D721Med (cell line): ENCODE measurements around the gene PCSK9.

Experiments used
- DNase-seq: peaks from one replicate; pipeline ENCODE4 v3.0.0; 2011; ENCODE audit warnings: low spot score; ENCODE audit not compliant: insufficient read length
- FAIRE-seq: peaks from 2 replicates; lab custom pipeline; 2011; peaks lifted over from hg19 to GRCh38; lab: Jason Lieb, UNC
- TF ChIP-seq, protein P1 (sequence below): IDR thresholded peaks from 2 replicates; pipeline ENCODE4 v1.5.1; 2012; ENCODE audit warnings: mild to moderate bottlenecking, control low read depth; ENCODE audit not compliant: insufficient read depth; ENCODE audit errors: missing control alignments

PCSK9 gene

DNA sequence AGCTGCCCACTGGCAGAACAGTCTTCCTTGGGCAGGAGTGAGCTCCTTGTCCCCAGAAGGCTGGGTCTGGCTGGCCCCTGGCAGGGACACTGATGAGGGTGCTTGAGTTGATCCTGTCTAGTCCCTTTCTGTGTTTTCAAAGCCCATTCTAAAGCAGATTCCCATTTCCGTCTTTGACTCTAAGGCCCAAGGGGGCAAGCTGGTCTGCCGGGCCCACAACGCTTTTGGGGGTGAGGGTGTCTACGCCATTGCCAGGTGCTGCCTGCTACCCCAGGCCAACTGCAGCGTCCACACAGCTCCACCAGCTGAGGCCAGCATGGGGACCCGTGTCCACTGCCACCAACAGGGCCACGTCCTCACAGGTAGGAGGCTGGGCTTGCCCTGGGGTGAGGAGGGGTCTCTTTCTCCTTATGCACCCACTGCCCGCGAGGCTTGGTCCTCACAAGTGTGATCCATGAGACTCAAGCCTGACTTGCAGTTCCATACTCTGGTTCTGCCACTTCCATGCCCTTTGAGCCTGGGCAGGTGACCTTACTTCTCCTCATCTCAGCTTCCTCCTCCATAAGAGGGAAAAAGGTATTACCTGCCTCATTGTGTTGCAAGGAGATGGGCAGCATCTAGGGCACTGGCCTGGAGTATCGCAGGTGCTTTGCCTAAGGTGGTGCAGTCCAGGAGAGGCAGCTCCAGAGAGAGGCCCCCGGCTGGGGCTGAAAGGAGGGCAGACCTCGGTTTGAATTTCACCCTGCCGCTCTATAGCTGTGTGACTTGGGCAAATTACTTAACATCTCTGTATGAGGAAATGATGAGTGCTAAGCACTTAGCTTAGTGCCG, 20.2 kb downstream of the PCSK9 start:
- FAIRE-seq (no peak), DNase-seq (no peak)
- TF ChIP-seq, protein P1, sequence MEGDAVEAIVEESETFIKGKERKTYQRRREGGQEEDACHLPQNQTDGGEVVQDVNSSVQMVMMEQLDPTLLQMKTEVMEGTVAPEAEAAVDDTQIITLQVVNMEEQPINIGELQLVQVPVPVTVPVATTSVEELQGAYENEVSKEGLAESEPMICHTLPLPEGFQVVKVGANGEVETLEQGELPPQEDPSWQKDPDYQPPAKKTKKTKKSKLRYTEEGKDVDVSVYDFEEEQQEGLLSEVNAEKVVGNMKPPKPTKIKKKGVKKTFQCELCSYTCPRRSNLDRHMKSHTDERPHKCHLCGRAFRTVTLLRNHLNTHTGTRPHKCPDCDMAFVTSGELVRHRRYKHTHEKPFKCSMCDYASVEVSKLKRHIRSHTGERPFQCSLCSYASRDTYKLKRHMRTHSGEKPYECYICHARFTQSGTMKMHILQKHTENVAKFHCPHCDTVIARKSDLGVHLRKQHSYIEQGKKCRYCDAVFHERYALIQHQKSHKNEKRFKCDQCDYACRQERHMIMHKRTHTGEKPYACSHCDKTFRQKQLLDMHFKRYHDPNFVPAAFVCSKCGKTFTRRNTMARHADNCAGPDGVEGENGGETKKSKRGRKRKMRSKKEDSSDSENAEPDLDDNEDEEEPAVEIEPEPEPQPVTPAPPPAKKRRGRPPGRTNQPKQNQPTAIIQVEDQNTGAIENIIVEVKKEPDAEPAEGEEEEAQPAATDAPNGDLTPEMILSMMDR, result no peak

GRCh38 chr1:55060133-55060999, 21.0 kb downstream of the PCSK9 start:
- FAIRE-seq (no peak), DNase-seq (no peak)
- TF ChIP-seq, protein P1, result no peak

- DNase-seq (no peak), FAIRE-seq (no peak)
- TF ChIP-seq, protein P1, result no peak
Measured at GRCh38 chr1:55061000-55061705, 21.8 kb downstream of the PCSK9 start.

DNA sequence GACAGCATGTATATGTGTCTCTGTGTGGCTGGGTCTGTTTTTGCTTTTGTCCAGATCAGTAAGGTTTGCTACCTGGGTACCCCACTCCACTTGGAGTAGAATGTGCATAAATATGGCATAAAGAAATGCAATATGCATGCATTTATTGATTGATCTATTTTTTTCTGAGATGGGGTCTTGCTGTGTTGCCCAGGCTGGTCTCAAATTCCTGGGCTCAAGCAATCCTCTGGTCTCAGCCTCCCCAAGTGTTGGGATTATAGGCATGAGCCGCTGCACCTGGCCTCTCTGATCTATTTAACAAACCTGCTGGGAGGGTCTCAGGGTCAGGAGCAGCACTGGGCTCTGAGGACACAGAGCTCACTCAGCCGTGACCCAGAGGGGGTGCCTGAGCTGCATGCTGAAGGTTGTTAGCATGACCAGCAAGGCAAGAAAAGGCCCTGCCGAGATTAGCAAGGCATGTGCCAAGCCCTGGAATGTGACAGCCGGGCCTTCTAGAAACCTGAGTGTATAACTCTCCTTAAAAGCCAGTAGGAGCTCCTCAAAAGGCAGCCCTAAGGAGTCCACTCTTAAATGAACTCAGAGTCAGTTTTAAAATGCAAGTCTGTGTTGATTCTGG, 22.5 kb downstream of the PCSK9 start:
- TF ChIP-seq, protein P1, result no peak
- FAIRE-seq (no peak), DNase-seq (no peak)

GRCh38 chr1:55062801-55063576, 23.6 kb downstream of the PCSK9 start:
- TF ChIP-seq, protein P1, result no peak
- no peak for FAIRE-seq
- DNase-seq, result no peak

GRCh38 chr1:55063577-55063942, 24.2 kb downstream of the PCSK9 start:
- DNase-seq, result no peak
- TF ChIP-seq, protein P1, result no peak
- no peak for FAIRE-seq
